Neuronal stem cell (in vitro differentiated cells): ENCODE data around the gene TPSG1.

Source experiments
- DNase-seq: peaks from one replicate; pipeline ENCODE4 v3.0.0-alpha.2; 2013; ENCODE audit warnings: low spot score
- H2AFZ ChIP-seq: one replicate; pipeline ENCODE4 v1.6.1; 2013; ENCODE audit warnings: mild to moderate bottlenecking, low read length, inconsistent platforms
- H2AK5ac ChIP-seq: 2 replicates; pipeline ENCODE4 v1.6.1; 2013; ENCODE audit warnings: low read depth, mild to moderate bottlenecking, inconsistent platforms, low read length, moderate library complexity, mixed read lengths
- H2BK120ac ChIP-seq: 2 replicates; pipeline ENCODE4 v1.6.1; 2013; ENCODE audit warnings: low read depth, mild to moderate bottlenecking, inconsistent platforms, low read length, moderate library complexity, mixed read lengths
- H2BK12ac ChIP-seq: one replicate; pipeline ENCODE4 v1.6.1; 2013; ENCODE audit warnings: low read length, inconsistent platforms
- H2BK15ac ChIP-seq: 2 replicates; pipeline ENCODE4 v1.6.1; 2013; ENCODE audit warnings: mild to moderate bottlenecking, low read length, inconsistent platforms, mixed read lengths
- H2BK5ac ChIP-seq: one replicate; pipeline ENCODE4 v1.6.1; 2013; ENCODE audit warnings: inconsistent platforms, mild to moderate bottlenecking, low read length, moderate library complexity
- H3K14ac ChIP-seq: one replicate; pipeline ENCODE4 v1.6.1; 2013; ENCODE audit warnings: low read length, inconsistent platforms
- H3K18ac ChIP-seq: 2 replicates; pipeline ENCODE4 v1.6.1; 2013; ENCODE audit warnings: low read length, inconsistent platforms
- H3K23ac ChIP-seq: 2 replicates; pipeline ENCODE4 v1.6.1; 2013; ENCODE audit warnings: low read depth, mild to moderate bottlenecking, mixed read lengths, low read length, inconsistent platforms; ENCODE audit not compliant: poor library complexity
- H3K27ac ChIP-seq: replicated peaks from 3 replicates; pipeline ENCODE4 v1.5.1; 2013; ENCODE audit warnings: low read length, inconsistent platforms
- H3K27me3 ChIP-seq, 3 experiments: 2 replicates each; pipeline ENCODE4 v1.6.1; 2013; ENCODE audit warnings: low read length in 3 of 3, mild to moderate bottlenecking in 2 of 3, inconsistent platforms in 1 of 3, low read depth in 1 of 3, mixed read lengths in 1 of 3, moderate library complexity in 1 of 3; ENCODE audit not compliant: control insufficient read depth in 3 of 3, insufficient read depth in 3 of 3
- H3K36me3 ChIP-seq, 2 donors: replicated peaks in 1 of 2; 2 replicates each; pipeline ENCODE4 v1.6.1; 2013; ENCODE audit warnings: low read length in 2 of 2; ENCODE audit not compliant: control insufficient read depth in 2 of 2, insufficient read depth in 2 of 2
- H3K4ac ChIP-seq: 2 replicates; pipeline ENCODE4 v1.6.1; 2013; ENCODE audit warnings: inconsistent platforms, mild to moderate bottlenecking, low read length, moderate library complexity
- H3K4me1 ChIP-seq, 2 donors: 1 replicate in 1 of 2; 2 replicates in 1 of 2; pipeline ENCODE4 v1.6.1; 2013; ENCODE audit warnings: low read length in 2 of 2, low read depth in 1 of 2; ENCODE audit not compliant: control insufficient read depth in 2 of 2, insufficient read depth in 1 of 2
- H3K4me2 ChIP-seq: one replicate; pipeline ENCODE4 v1.6.1; 2013; ENCODE audit warnings: mild to moderate bottlenecking, low read length, inconsistent platforms; ENCODE audit not compliant: insufficient read depth, poor library complexity, severe bottlenecking
- H3K4me3 ChIP-seq, 2 donors: 2 replicates each; pipeline ENCODE4 v1.5.1; 2013; ENCODE audit warnings: low read length in 2 of 2, mild to moderate bottlenecking in 2 of 2, inconsistent platforms in 1 of 2, moderate library complexity in 1 of 2
- H3K79me1 ChIP-seq: one replicate; pipeline ENCODE4 v1.6.1; 2013; ENCODE audit warnings: low read depth, mild to moderate bottlenecking, inconsistent platforms, low read length, moderate library complexity
- H3K9ac ChIP-seq: one replicate; pipeline ENCODE4 v1.6.1; 2013; ENCODE audit warnings: mild to moderate bottlenecking, low read depth, low read length, inconsistent platforms; ENCODE audit not compliant: poor library complexity
- H3K9me3 ChIP-seq, 2 donors: replicated peaks in 1 of 2; 2 replicates each; pipeline versions ENCODE3 to v1.6.1; 2013; ENCODE audit warnings: low read length in 2 of 2, mild to moderate bottlenecking in 2 of 2, inconsistent platforms in 1 of 2, low read depth in 1 of 2, mixed read lengths in 1 of 2, moderate library complexity in 1 of 2; ENCODE audit not compliant: control insufficient read depth in 2 of 2, insufficient read depth in 1 of 2
- H4K8ac ChIP-seq: one replicate; pipeline ENCODE4 v1.6.1; 2013; ENCODE audit warnings: low read depth, mild to moderate bottlenecking, inconsistent platforms, low read length, moderate library complexity
- H4K91ac ChIP-seq: one replicate; pipeline ENCODE4 v1.6.1; 2013; ENCODE audit warnings: low read length, low read depth, mild to moderate bottlenecking, inconsistent platforms; ENCODE audit not compliant: poor library complexity
- WGBS, 2 donors: extraction: QIAGEN DNeasy Blood & Tissue Kit; methylation state at CpG; one replicate each; pipeline ENCODE4 v1.1.7; 2013; ENCODE audit warnings: missing lambda C conversion rate in 2 of 2, mixed read lengths in 1 of 2; ENCODE audit not compliant: insufficient read length in 2 of 2, insufficient replicate concordance in 1 of 2; ENCODE audit errors: extremely low coverage in 2 of 2; 5-methylcytosine and 5-hydroxymethylcytosine counted together

The TPSG1 gene

GRCh38 chr16:1258906-1259759 is 34.1 kb upstream of the TPSG1 start:
- Histone ChIP-seq H3K18ac (peak overlapping the region; percentile 38), H2BK12ac (peak overlapping the region; percentile 22), H4K91ac (peak overlapping the region; percentile 72), H3K27me3 (peaks cover 11 to 58% (median 38%) of the 10 kb centered on the region in 3 experiments), H2BK15ac (peak overlapping the region; percentile 85), H3K4ac (no peak overlapping the region), H3K27ac (no peak overlapping the region), H3K9ac (peak overlapping the region; percentile 44), H4K8ac (no peak overlapping the region), H2BK120ac (no peak overlapping the region), H2AK5ac (peak overlapping the region; percentile 46), H3K4me1 (peaks cover 0 to 2% of the 10 kb centered on the region in 2 donors), H2BK5ac (peak overlapping the region; percentile 66), H3K4me3 (no peak overlapping the region), H3K36me3 (no peaks in the 10 kb centered on the region), H3K14ac (peak overlapping the region; percentile 97), H3K4me2 (peak overlapping the region; percentile 31), H3K79me1 (peaks cover 4% of the 10 kb centered on the region), H3K23ac (peak overlapping the region; percentile 73), H3K9me3 (no peaks in the 10 kb centered on the region), H2AFZ (peak overlapping the region; percentile 45)
- DNase-seq = no peak
- no CpG with 5 or more reads among the region's 42 CpGs for WGBS, 2 donors

GRCh38 chr16:1258225-1258600 is 33.1 kb upstream of the TPSG1 start:
- Histone ChIP-seq H3K36me3 (no peaks in the 10 kb centered on the region), H3K18ac (peak overlapping the region; percentile 38), H2BK12ac (no peak overlapping the region), H3K4me1 (peaks cover 0 to 2% of the 10 kb centered on the region in 2 donors), H3K23ac (peak overlapping the region; percentile 20), H3K4me3 (no peak overlapping the region), H3K9me3 (no peaks in the 10 kb centered on the region), H3K27ac (no peak overlapping the region), H2BK15ac (peak overlapping the region; percentile 83), H3K9ac (peak overlapping the region; percentile 50), H2AK5ac (no peak overlapping the region), H2AFZ (no peak overlapping the region), H3K14ac (peak overlapping the region; percentile 56), H4K8ac (no peak overlapping the region), H3K79me1 (peaks cover 4% of the 10 kb centered on the region), H4K91ac (no peak overlapping the region), H3K4ac (no peak overlapping the region), H2BK120ac (no peak overlapping the region), H2BK5ac (no peak overlapping the region), H3K27me3 (peaks cover 11 to 58% (median 38%) of the 10 kb centered on the region in 3 experiments), H3K4me2 (no peak overlapping the region)
- no peak for DNase-seq
- WGBS, 2 donors = no CpG with 5 or more reads among the region's 12 CpGs

- H3K23ac ChIP-seq = peak overlapping the region; percentile 20
- H3K36me3 ChIP-seq = no peaks in the 10 kb centered on the region
- no CpG with 5 or more reads among the region's 34 CpGs for WGBS, 2 donors
- H3K4ac ChIP-seq = no peak overlapping the region
- no peak overlapping the region for H2BK120ac ChIP-seq
- H3K27ac ChIP-seq = no peak overlapping the region
- H2AK5ac ChIP-seq = peak overlapping the region; percentile 92
- peaks cover 11 to 54% (median 38%) of the 10 kb centered on the region in 3 experiments for H3K27me3 ChIP-seq
- no peak for DNase-seq
- peak overlapping the region; percentile 6 for H4K8ac ChIP-seq
- no peaks in the 10 kb centered on the region for H3K9me3 ChIP-seq
- H2AFZ ChIP-seq = no peak overlapping the region
- peak overlapping the region; percentile 85 for H2BK15ac ChIP-seq
- H3K9ac ChIP-seq = peak overlapping the region; percentile 44
- peaks cover 0 to 2% of the 10 kb centered on the region in 2 donors for H3K4me1 ChIP-seq
- no peak overlapping the region for H2BK12ac ChIP-seq
- no peak overlapping the region for H3K4me3 ChIP-seq
- no peak overlapping the region for H2BK5ac ChIP-seq
- no peak overlapping the region for H4K91ac ChIP-seq
- no peak overlapping the region for H3K4me2 ChIP-seq
- peaks cover 4% of the 10 kb centered on the region for H3K79me1 ChIP-seq
- H3K18ac ChIP-seq = peak overlapping the region; percentile 38
- peak overlapping the region; percentile 21 for H3K14ac ChIP-seq
Measured at GRCh38 chr16:1257561-1258224, 32.6 kb upstream of the TPSG1 start.

- H3K79me1 ChIP-seq = peaks cover 4% of the 10 kb centered on the region
- H3K4me3 ChIP-seq = no peak overlapping the region
- no peak overlapping the region for H2BK120ac ChIP-seq
- peaks cover 11 to 46% (median 32%) of the 10 kb centered on the region in 3 experiments for H3K27me3 ChIP-seq
- peak overlapping the region; percentile 85 for H2BK15ac ChIP-seq
- H2BK12ac ChIP-seq = peak overlapping the region; percentile 10
- H3K23ac ChIP-seq = peak overlapping the region; percentile 98
- H2AFZ ChIP-seq = no peak overlapping the region
- H3K18ac ChIP-seq = peak overlapping the region; percentile 57
- peak overlapping the region; percentile 92 for H2AK5ac ChIP-seq
- WGBS, 2 donors = no CpG with 5 or more reads among the region's 22 CpGs
- no peak overlapping the region for H2BK5ac ChIP-seq
- H3K4me1 ChIP-seq = peaks cover 0 to 2% of the 10 kb centered on the region in 2 donors
- DNase-seq = no peak
- no peak overlapping the region for H3K4me2 ChIP-seq
- peak overlapping the region; percentile 43 for H4K91ac ChIP-seq
- H3K14ac ChIP-seq = peak overlapping the region; percentile 82
- no peaks in the 10 kb centered on the region for H3K9me3 ChIP-seq
- no peak overlapping the region for H3K27ac ChIP-seq
- H3K36me3 ChIP-seq = no peaks in the 10 kb centered on the region
- no peak overlapping the region for H3K4ac ChIP-seq
- H4K8ac ChIP-seq = peak overlapping the region; percentile 43
- peak overlapping the region; percentile 60 for H3K9ac ChIP-seq
Measured at GRCh38 chr16:1256874-1257322, 31.8 kb upstream of the TPSG1 start.
